BJ (cell line): Measurements from ENCODE around the gene EEA1. TPM values are rescaled to one million over a fixed set of nuclear protein-coding genes. Genes with fewer than 3 reads are reported as not detected.

Experiments used
- CTCF ChIA-PET: fragments of 350-600 bp; formaldehyde crosslinking; extraction: SDS; loops from one replicate; lab custom pipeline; 2021; ENCODE audit warnings: antibody characterized with exemption, inconsistent platforms; lab: Yijun Ruan, JAX
- POLR2A ChIA-PET: fragments of 300-600 bp; sonication (Branson Sonifier 250); formaldehyde crosslinking; extraction: SDS; loops from one replicate; lab custom pipeline; 2021; ENCODE audit warnings: antibody characterized with exemption; lab: Charles Lee
- DNase-seq: peaks from one replicate; pipeline ENCODE4 v3.0.0-alpha.2; 2011; ENCODE audit warnings: low read depth
- H3K27me3 ChIP-seq: 2 replicates; pipeline ENCODE4 v1.6.0; 2011; ENCODE audit warnings: low read length; ENCODE audit not compliant: control insufficient read depth, insufficient read depth
- H3K36me3 ChIP-seq: 2 replicates; pipeline ENCODE4 v1.5.1; 2011; ENCODE audit warnings: low read length; ENCODE audit not compliant: control insufficient read depth, insufficient read depth
- H3K4me3 ChIP-seq: 2 replicates; pipeline ENCODE4 v1.5.1; 2011; ENCODE audit warnings: low read depth, mild to moderate bottlenecking, control low read depth, low read length
- polyA plus RNA-seq: library from polyadenylated mRNA; depleted of rRNA; stranded (reverse); fragments of >200 nt; gene quantifications from 2 replicates; pipeline ENCODE4 v1.2.3, GENCODE V29; 2011
- TF ChIP-seq, protein P1 (sequence below): IDR thresholded peaks from 2 replicates; pipeline ENCODE4 v1.5.1; 2011; ENCODE audit warnings: low read depth, mild to moderate bottlenecking, control low read depth, inconsistent platforms, low read length, moderate library complexity; ENCODE audit not compliant: insufficient read depth

EEA1 gene
- polyA plus RNA-seq, 1 experiment = 4.9 TPM

GRCh38 chr12:92828565-92828964, 100.5 kb downstream of the EEA1 start:
- TF ChIP-seq, protein P1, sequence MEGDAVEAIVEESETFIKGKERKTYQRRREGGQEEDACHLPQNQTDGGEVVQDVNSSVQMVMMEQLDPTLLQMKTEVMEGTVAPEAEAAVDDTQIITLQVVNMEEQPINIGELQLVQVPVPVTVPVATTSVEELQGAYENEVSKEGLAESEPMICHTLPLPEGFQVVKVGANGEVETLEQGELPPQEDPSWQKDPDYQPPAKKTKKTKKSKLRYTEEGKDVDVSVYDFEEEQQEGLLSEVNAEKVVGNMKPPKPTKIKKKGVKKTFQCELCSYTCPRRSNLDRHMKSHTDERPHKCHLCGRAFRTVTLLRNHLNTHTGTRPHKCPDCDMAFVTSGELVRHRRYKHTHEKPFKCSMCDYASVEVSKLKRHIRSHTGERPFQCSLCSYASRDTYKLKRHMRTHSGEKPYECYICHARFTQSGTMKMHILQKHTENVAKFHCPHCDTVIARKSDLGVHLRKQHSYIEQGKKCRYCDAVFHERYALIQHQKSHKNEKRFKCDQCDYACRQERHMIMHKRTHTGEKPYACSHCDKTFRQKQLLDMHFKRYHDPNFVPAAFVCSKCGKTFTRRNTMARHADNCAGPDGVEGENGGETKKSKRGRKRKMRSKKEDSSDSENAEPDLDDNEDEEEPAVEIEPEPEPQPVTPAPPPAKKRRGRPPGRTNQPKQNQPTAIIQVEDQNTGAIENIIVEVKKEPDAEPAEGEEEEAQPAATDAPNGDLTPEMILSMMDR = no peak
- POLR2A ChIA-PET = no interaction called here
- no peak overlapping the region for H3K4me3 ChIP-seq
- DNase-seq = no peak
- no peaks in the 10 kb centered on the region for H3K27me3 ChIP-seq
- CTCF ChIA-PET = interaction anchor here (1.3 to 1.7 kb wide), 2 partner anchors 21 to 159 kb away, joined by 3 to 6 read pairs; no protein-coding TSS in a partner anchor
- H3K36me3 ChIP-seq = peaks cover 1% of the 10 kb centered on the region; the same call in 1 of the 2 replicates

- Histone ChIP-seq H3K36me3 (peaks cover 1% of the 10 kb centered on the region; the same call in 1 of the 2 replicates), H3K4me3 (no peak overlapping the region), H3K27me3 (no peaks in the 10 kb centered on the region)
- TF ChIP-seq, protein P1 = peak; percentile 78
- POLR2A ChIA-PET = no interaction called here
- CTCF ChIA-PET = interaction anchor here (0.7 to 1.7 kb wide), 7 partner anchors 10 to 159 kb away, joined by 3 to 6 read pairs (median 3); no protein-coding TSS in a partner anchor
- no peak for DNase-seq
Measured at GRCh38 chr12:92827836-92828431, 101.2 kb downstream of the EEA1 start.

DNA sequence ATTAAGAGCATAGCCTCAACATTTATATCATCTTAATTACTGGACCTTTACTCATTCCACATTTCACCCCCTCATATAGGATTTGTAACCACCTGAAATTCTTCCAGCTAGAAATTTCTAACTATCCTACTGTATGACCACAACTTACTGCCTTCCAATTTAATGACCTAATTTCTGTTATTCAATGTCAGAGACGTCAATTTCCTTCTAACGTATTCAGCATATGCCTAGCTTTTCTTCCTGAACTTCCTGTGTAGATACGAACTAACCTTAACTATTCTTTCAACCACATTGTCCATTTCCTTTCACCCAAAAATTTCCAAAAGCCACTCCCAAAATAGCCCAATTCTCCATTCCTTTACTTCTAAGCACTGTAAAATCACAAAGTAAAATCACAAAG, 108.0 kb downstream of the EEA1 start:
- ChIA-PET CTCF (no interaction called here), POLR2A (no interaction called here)
- DNase-seq = no peak
- Histone ChIP-seq H3K4me3 (no peak overlapping the region), H3K27me3 (no peaks in the 10 kb centered on the region), H3K36me3 (peaks cover 1% of the 10 kb centered on the region; the same call in 1 of the 2 replicates)
- TF ChIP-seq, protein P1 = no peak

DNA sequence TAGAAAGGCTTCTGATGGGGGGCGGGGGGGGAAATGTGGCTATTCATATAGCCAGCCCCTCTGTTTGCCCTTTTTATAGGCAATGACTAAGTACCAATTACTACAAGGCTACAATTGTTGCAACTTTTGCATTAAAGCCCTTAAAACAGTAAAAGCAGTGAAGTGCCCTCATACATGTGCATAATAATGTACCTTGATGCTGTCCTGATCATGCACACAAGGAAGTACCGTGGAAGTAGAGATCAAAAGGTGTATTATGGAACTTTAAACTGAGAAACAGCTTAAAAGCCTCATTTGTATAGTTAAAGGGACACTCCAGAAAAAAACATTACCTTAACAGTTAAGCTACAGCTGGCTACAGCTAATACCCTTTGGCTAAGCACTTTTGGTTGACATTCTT, 114.5 kb downstream of the EEA1 start:
- ChIA-PET POLR2A (no interaction called here), CTCF (no interaction called here)
- Histone ChIP-seq H3K27me3 (no peaks in the 10 kb centered on the region), H3K4me3 (no peak overlapping the region), H3K36me3 (peaks cover 1% of the 10 kb centered on the region)
- TF ChIP-seq, protein P1 = no peak
- DNase-seq = no peak

GRCh38 chr12:92810370-92810769, 118.7 kb downstream of the EEA1 start:
- DNase-seq = no peak
- POLR2A ChIA-PET = no interaction called here
- TF ChIP-seq, protein P1 = no peak
- Histone ChIP-seq H3K4me3 (no peak overlapping the region), H3K27me3 (no peaks in the 10 kb centered on the region), H3K36me3 (peaks cover 1% of the 10 kb centered on the region)
- CTCF ChIA-PET = interaction anchor here (1.1 to 1.3 kb wide), 2 partner anchors 10 to 18 kb away, joined by 3 read pairs; no protein-coding TSS in a partner anchor
